NCI-H128 (cell line): ENCODE measurements around the gene CNST.
"Not testable (repeated sequence)": the region's sequence is repeated elsewhere in the genome, so short reads cannot be mapped to it uniquely, and the experiment has no call there.

ENCODE experiments used
- DNase-seq: peaks from one replicate; lab custom pipeline; 2025; ENCODE audit not compliant: unreplicated experiment; lab: John Stamatoyannopoulos, UW

The CNST gene

GRCh38 chr1:246705368-246705767, 139.1 kb downstream of the CNST start:
- DNase-seq = no peak

- no peak for DNase-seq
These were observed 141.9 kb downstream of the CNST start for GRCh38 chr1:246708166-246708565.

GRCh38 chr1:246709196-246709595, 142.9 kb downstream of the CNST start:
- DNase-seq = no peak

GRCh38 chr1:246709835-246710234, 143.6 kb downstream of the CNST start:
- no peak for DNase-seq

GRCh38 chr1:246711548-246712003, 145.3 kb downstream of the CNST start:
- no peak for DNase-seq

- not testable (repeated sequence) for DNase-seq
These were observed 146.2 kb downstream of the CNST start for GRCh38 chr1:246712428-246712827.
